NCI-H526 treated with DMSO at 0.1 percent for 48 hours (cell line): ENCODE results near the gene PRDM16.

ENCODE experiments used
- DNase-seq: peaks from one replicate; lab custom pipeline; 2025; lab: John Stamatoyannopoulos, UW

The PRDM16 gene

DNA sequence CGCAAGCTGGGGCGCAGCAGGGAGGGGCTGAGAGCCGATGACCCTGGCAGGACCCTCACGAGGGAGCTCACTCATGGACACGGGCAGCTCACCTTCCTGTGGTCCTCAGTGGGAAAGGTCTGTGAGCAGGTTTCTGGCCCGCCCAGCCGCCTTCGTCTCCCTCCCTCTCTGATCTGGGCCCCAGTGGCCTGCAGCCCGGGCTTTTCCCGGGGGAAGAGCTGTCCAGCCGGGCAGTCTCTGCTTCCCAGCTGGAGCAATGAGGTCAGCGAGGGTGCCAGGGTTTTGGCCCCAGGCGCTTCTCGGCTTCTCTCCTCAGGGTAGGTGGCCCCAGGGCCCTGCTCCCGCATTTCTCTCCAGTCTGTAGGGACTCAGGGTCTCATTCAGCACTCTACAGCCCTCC is 363.3 kb downstream of the PRDM16 start:
- no peak for DNase-seq

DNA sequence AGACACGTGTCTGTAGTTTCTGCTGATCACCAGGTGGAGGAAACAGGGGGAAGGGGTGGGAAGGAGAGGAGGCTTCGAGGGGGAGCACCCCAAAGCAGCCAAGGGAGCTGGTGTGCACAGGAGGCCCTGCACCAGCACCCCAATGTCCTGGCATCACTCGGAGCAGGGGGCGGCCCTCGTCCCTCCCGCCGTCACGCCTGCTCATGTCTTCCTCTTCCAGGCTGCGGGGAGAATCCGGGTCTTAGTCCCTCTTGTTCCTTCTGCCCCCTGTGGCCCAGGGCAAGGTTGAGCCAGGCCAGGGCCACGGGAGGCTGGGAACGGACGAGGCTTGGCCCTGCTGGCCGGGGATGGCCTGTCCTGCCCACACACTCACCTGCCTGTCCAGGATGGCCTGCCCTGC is 364.1 kb downstream of the PRDM16 start:
- no peak for DNase-seq

DNA sequence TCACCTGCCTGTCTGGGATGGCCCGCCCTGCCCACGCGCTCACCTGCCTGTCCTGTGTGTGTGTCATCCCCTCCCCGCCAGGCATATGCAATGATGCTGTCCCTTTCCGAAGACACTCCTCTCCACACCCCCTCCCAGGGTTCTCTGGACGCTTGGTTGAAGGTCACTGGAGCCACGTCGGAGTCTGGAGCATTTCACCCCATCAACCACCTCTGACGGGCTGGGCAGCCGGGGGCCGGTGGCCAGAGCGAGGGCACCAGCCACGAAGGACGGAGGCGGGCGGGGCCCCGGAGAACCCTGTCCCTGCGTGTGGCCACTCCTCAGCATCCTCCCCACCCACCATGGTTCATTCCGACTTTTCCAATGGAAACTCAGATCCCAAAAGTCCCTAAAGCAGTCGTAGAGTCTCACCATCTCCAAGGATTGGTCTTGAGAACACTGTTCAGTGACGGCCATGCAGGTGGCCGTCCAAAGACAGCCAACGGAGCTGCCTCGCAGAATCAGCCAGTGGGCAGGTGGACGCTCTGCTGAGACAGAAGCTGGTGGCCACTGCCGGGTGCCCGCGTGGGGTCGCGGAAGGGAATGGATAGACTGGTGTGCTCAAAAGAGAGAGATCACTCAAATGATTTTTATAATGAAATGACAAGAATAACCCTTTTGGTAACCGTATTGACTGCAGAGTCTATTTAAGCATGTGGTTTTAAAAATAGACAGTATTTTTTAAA is 364.8 kb downstream of the PRDM16 start:
- no peak for DNase-seq

DNA sequence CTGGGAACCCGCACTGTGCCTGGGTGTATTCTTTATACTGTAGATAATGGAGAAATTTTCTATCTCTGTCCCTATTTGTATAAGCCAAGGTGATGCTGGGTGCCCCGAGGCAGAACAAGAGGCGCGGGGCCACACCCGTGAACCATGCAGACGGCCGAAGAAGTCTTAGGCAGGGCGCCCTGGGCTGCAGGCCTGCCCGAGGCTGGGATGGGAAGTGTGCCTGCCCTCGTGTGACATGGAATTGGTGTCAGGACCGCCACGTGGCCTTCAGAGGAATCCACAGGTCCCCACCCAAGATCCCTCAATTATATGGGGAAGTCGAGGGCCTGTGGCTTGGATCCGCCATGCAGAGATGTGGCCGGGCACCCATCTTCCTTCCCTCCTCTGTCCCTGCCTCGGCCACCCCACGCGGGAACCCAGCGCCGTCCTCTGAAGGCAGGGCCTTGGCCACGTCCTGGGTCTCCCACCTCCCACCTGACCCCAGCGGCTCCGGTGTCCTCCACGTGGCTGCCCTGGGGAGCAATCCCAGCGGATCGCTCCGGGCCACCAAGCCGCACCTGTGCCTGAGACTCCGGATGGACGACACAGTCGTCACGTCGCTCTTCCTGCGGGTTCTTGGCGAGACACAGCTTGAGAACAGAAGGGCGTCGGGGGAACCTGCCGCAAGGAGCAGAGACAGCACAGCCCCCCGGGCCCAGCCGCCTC is 365.6 kb downstream of the PRDM16 start:
- no peak for DNase-seq

DNA sequence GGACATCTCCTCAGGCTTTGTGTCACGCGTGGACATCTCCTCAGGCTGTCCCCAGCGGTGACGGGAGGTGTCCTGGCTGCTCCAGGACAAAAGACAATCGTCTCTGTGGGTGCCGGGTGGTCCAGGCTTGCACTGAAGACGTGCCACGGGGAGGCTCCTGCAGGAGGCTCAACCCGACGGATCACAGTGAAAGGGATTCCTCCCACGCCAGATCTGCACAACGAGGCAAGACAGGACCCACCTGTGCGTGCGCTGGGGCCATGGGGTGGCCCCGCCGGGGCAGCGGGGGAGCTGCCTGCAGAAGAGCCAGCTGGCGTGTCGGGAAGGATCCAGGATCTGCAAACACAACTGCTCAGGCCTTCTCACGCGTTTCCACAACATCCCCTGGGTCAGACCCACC is 366.7 kb downstream of the PRDM16 start:
- no peak for DNase-seq

DNA sequence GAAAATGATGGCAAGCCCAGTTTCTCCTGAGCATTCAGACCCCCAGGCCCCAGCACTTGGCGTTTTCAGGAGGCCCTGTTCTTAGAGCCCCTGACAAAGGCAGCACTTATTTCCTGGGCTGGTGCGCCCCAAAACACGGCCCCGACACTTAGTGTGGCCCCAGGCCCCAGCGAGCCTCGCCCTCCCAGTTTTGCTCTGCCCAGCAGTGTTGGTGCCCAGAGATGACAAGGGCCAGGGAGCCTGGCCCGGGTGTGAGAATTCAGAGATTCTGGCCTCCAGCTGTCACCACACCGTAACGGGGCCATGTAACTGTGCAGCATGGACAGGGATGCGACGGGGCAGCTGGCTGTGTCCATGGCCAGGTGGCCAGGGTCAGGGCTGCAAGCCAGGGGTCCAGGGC is 367.4 kb downstream of the PRDM16 start:
- DNase-seq: no peak

DNA sequence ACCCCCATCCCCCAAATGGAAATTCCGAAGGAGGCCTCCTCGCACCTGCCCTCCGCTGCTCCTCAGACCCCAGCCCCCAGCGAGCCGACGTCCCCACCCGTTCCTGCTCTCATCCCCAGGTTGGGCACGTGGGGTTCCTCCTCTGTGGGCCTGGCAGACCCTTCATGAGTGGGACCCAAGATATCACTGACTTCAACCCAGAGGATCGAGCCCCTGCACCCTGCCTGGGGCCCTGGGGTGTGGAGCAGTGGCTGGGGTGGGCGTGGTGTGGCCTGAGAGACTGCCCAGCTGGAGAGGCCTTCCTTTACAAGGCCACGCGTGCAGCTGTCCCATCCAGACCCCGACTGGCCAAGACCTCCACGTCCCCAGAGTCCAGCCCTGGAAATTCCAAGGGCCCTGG is 367.9 kb downstream of the PRDM16 start:
- DNase-seq: no peak

DNA sequence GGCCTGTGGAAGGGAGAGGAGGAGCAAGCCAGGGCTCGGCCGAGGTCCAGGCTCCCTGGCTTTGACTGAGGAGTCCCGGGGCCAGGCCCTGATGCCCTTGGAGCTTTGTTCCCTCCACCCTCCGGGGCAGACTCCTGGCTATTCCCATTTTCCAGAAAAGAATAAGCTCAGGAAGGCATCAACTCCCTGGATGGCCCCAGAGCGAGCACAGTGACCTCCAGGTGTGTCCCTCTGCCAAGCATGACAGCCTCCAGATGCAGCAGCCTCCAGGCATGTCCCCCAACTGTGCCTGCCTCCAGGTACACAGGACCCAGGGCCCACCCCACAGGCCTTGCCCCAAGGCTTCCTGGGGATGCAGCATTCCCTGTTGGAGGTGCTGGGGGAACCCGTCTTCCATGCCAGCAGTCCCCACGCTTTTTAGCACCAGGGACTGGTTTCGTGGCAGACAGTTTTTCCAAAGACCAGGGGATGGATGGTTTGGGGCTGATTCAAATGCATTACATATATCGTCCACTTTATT is 369.7 kb downstream of the PRDM16 start:
- no peak for DNase-seq

DNA sequence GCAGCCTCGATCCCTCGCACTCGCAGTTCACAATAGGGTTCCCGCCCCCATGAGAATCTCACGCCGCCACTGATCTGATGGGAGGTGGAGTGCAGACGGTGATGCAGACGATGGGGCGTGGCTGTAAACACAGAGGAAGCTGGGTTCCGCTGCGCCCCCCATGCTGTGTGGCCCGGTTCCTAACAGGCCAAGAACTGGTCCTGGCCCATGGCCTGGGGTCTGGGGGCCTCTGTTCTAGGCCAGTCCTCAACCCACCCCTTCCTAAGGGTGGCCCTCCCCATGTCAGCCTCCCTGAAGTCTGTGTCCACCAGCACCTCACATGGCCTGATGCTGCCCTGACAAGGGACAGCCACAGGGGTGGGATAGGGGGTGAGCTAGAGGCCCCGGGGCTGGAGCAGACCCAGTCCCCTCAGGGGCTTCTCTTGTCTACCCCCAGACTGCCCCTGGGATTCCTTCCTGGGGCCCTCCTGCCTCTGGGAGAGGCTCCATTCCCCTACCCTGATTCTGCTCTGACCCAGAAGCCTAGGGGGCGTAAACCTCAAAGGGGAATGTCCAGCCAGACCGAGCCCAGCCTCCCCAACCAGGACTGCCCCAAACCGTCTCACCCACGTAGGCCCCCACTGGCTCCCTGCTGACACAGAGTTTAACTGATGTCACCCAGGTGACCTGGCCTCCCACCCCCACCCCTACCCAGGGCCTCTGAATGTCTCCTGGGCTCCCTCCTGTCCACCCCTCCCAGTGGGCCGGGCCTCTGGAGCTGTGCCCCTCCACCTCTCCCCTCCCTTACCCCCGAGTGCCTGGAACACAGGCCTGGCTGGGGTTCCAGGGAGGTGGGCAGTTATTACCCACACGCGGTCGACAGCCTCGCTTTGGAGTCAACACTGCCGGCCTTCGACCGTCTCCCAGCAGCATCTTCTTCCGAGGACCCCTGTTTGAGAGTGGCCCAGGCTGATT is 370.6 kb downstream of the PRDM16 start:
- DNase-seq: no peak

DNA sequence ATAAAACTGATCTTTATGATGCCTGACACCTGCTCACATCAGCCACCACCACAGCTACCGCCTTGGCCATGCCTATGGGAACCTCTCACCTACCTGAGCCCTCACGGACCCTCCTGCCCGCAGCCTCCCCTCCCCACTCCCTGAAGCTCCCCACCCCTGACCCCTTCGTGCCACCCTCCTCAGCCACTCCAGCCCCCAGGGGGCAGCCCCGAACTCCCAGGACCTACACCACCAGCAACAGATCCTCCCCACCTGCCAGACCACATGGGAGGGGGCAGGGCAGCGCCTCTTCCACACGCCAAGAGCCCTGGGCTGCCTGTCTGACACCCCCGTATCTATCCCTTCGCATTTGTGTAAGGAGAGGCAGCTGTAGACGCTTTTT is 371.3 kb downstream of the PRDM16 start:
- DNase-seq: no peak

DNA sequence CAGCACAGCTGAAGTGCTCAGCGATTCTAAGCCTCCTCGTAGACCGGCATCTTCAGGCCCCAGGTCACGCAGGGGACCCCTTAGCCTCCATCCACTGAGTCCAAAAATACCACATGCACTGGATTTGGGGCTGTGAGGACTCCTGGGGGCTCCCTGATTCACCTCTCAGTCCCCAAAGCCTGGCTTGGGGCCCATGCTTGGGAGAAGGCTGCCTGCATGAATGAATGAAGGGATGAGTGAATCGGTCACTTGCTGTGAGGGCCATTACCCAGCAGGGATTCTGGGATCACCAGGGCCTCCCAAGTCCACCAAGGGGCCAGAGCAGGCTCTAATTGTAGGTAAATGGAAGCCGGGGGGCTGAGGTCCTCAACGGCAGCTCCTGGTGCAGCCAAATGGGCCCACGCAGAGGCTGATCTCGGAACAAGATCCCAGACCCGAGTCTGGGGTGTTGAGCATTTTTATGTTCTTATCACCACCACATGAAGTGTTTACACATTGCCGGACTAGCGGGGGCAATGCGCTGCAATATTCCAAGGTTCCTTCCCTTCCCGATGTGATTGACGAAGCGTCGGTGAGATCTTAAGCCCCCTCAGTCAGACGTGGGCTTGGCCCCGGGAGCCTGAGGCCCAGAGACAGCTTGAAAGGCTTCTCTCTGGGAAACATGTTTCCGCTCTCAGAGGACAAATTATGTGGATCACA is 371.9 kb downstream of the PRDM16 start:
- no peak for DNase-seq

DNA sequence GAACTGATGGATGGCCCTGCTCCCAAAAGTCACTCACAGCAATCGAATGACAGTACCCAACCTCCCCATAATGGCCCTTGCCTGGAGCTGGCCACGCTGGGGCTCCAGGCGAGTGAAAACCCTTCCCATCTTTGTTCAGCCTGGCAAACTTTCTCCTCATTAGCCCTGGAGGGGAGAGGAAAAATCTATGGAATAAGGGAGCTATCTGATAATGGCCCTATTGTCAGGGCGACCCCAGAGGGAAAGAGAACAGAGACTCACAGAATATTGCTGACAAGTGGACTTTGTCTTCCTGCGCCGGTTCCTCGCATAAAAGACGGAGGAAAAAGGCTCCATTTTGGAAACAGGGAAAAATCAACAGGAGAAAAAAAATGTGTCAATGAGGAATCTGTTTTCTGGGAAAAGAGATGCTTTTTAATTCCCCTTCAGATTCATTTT is 372.4 kb downstream of the PRDM16 start:
- DNase-seq: no peak

DNA sequence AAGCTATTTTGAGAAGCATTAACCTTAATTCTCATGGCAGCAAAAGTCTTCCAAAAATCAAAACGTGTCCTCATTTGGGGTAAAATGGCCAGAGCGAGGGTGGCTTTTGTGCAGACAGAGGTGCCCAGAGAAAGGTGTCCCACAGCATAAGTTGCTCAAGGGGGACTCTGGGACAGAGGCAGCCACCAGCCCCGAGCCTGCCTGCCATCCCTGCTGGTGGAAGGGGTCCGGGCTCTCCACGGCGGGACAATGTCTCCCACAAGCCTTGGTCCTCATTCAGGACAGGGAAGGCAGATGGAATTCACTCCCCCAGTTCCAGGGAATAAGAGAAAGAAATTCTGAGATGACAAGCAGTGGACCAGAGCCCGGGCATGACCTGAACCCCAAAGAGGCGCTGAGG is 372.9 kb downstream of the PRDM16 start:
- DNase-seq: no peak

DNA sequence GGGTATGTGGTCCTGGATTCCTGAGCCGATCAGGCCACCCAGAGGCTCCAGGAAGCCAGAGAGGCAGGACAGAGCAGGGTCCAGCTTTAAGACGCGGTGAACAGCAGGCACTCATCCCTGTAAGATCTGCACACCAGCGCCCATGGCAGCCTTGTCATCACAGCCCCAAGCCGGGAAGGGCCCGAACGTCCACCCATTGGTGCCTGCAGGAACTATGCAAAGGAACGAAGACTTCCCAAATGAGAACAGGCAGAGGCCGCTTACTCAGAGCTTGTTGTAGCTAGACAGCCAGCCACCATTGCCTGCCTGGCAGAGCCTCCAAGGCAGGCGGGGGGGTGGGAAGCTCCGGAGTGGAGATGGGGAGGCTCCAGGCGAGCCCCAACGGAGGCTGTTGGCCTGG is 373.3 kb downstream of the PRDM16 start:
- DNase-seq: no peak

DNA sequence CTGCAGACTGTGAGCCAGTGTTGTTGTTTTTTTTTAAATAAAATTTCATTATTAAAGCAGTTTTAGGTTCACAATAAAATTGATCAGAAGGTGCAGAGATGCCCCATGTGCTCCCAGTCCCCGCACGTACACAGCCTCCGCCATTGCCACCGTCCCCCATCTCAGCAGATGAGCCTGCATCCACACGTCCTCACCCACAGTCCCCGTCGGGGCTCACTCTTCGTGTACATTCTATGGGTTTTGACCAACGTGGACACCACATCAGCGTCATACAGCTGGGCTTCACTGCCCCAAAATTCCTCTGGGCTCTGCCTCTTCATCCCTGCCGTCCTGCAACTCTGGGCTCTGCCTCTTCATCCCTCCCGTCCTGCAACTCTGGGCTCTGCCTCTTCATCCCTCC is 373.9 kb downstream of the PRDM16 start:
- DNase-seq: no peak

DNA sequence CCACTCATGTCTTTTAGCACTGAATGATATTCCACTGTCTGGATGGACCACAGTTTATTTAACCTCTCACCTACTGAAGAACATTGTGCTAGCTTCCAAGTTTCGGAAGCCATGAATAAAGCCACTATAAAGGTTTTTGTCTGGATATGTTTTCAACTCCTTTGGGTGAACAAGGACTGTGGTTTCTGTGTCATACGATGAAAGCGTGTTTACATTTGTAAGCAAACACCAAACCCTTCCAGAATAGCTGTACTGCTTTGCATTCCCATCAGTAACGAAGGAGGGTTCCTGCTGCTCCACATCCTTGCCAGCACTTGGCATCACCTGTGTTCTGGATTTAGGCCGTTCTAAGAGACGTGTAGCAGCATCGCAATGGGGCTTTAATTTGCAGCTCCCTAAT is 374.8 kb downstream of the PRDM16 start:
- peak; percentile 30 for DNase-seq

DNA sequence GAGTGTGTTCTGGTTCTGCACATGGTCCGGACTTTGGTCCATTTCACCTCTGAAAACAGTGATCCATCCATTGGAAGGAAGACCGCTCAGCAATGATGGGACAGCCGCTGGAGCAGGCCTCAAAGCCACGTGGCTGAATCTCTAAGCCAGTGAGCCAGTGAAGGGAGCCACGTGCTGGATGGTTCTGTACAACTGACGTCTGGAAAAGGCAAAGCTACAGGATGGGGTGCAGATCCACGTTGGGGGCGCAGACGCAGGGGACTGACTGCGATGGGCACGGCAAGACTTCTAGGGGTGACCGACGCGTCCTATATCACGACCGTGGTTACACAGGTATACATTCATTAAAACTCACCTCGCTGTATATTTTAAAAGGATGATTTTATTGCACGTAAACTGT is 375.3 kb downstream of the PRDM16 start:
- DNase-seq: no peak

DNA sequence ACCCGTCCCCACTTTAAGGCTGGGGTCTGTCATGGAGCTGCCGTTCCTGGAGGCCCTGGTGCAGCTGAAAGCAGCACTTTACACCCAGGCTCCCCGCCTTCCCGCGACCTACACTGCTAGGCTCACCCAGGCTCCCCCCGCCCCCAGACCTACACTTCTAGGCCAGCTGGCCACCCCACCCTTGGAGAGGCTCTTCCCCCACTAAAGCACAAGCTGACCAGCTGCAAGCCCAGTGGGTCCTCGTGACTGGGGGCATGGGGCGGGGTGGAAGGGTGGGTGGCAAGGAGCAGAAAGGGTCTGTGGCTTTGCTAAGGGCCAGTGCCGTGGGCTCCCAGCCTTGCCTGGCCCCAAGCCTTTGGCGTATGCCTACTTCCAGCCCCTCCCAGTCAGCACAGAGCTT is 375.7 kb downstream of the PRDM16 start:
- no peak for DNase-seq

DNA sequence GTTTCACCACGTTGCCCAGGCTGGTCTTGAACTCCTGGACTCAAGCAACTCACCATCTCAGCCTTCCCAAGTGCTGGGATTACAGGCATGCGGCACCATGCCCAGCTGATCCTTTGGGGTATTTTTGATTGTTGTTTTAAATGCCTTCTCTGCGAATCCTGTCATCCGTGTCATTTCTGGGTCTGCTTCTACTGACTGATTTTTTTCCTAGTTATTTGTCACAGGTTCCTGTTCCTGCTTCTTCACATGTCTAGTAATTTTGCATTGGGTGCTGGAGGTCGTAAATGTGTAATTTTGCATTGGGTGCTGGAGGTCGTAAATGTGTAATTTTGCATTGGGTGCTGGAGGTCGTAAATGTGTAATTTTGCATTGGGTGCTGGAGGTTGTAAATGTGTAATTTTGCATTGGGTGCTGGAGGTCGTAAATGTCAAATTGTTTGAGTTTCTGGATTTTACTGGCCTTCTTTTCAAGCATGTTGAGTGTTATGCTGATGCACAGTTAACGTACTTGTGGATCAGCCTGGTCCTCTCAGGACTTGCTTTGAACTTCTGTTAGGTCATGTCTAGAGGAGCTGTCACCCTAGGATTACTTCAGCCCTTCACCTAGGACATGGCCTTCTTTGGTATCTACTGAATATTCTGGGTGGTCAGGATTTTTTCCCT is 381.3 kb downstream of the PRDM16 start:
- no peak for DNase-seq

DNA sequence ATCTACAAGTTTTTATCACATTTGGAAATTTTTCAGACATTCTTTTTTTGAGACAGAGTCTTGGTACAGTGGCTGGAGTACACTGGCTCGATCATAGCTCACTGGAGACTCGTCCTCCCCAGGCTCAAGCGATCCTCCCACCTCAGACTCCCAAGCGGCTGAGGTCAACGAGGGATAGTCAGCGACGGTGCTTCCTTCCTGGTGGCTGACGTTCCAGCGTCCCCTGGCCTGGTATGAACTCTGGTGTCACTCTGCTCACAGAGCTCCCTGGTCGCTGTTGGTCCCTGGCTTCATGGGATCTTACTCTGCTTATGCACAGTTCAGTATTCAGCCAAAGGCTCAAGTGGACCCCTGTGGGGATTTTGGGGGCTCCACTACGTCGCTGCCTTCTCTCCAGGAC is 382.0 kb downstream of the PRDM16 start:
- DNase-seq: no peak
